ENCODE measurements around the gene HABP2. TPM values are rescaled to one million over a fixed set of nuclear protein-coding genes. Genes with fewer than 3 reads are reported as not detected.

Gene HABP2
- total and polyA plus RNA-seq, 9 of the 15 experiments (the other 6 are each of a cell fraction or from before 2014, with no cell fraction given) = 0.09 TPM; not detected in 8

DNA sequence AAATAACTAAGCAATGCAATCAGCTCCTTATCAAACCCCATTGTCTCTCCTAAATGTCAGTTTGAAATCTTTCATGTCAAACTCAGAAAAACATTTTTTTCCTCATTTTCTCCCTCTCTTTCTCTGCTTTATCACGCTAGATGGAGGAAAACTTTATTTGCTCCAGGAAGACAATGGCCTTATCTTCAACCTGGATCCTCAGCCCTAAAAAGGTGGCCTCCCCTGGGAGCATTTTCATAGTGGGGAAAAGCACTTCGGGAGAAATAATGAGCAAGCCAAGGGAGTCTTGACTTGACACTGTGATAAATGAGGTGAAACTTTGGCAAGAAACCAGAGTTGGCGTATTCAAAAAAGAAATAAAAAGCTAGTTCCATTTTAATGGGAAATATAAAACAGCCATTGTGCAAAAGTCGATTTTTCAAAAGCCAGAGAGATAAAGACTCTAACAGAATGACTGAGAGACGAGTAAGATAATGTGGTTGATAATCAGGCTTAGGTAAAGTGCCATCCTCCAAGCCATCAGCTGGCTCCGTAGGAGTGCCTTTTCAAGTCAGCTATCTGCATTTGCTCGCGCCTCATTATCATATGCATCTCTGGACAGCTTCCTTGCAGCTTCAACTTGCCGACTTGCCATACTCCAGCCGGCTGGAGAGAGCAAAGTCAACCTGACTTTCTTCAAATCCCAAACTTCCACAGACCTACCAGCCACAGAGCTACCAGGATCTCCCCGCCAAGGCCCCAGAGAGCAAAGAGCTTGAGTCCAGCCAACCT, 19.9 kb downstream of the HABP2 start:
- no peak overlapping the region for H3K4me2 ChIP-seq (ENCODE audit: insufficient read depth, low read length)
- no peaks in the 10 kb centered on the region; the same call in 1 of the 2 replicates for H4K20me1 ChIP-seq (replicated peaks; ENCODE audit: control insufficient read depth, insufficient read depth, low read length)
- in situ Hi-C loops (cut with MboI) (no loop called here), intact Hi-C loops (cut with micrococcal nuclease) (no loop called here)
- ATAC-seq = no peak
- TF ChIP-seq, protein P1, sequence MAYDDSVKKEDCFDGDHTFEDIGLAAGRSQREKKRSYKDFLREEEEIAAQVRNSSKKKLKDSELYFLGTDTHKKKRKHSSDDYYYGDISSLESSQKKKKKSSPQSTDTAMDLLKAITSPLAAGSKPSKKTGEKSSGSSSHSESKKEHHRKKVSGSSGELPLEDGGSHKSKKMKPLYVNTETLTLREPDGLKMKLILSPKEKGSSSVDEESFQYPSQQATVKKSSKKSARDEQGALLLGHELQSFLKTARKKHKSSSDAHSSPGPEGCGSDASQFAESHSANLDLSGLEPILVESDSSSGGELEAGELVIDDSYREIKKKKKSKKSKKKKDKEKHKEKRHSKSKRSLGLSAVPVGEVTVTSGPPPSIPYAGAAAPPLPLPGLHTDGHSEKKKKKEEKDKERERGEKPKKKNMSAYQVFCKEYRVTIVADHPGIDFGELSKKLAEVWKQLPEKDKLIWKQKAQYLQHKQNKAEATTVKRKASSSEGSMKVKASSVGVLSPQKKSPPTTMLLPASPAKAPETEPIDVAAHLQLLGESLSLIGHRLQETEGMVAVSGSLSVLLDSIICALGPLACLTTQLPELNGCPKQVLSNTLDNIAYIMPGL (CRISPR knock-in tag; IDR thresholded peaks at IDR 0.05) = no peak
- TF ChIP-seq SETDB1 (IDR thresholded peaks at IDR 0.05; ENCODE audit: low read length) (no peak), PTTG1 (tag; IDR thresholded peaks at IDR 0.05; ENCODE audit: low read depth) (no peak), SREBF2 (CRISPR knock-in tag; IDR thresholded peaks at IDR 0.05) (no peak), SMARCA4 (IDR thresholded peaks at IDR 0.05) (no peak), ZNF695 (CRISPR knock-in tag; IDR thresholded peaks at IDR 0.05) (no peak), DDX20 (tag; IDR thresholded peaks at IDR 0.05; ENCODE audit: low read depth) (no peak), PTBP1 (IDR thresholded peaks at IDR 0.05; ENCODE audit: low read depth, low read length) (no peak), ZEB2 (IDR thresholded peaks at IDR 0.05) (no peak), MAFF (IDR thresholded peaks at IDR 0.05; ENCODE audit: low read length) (no peak), JUNB (CRISPR knock-in tag; conservative IDR thresholded peaks at IDR 0.05) (no peak), ZFP1 (CRISPR knock-in tag; IDR thresholded peaks at IDR 0.05) (no peak), RAD51 (IDR thresholded peaks at IDR 0.05; ENCODE audit: borderline replicate concordance, low read depth) (no peak)
- TF ChIP-seq, protein P2, sequence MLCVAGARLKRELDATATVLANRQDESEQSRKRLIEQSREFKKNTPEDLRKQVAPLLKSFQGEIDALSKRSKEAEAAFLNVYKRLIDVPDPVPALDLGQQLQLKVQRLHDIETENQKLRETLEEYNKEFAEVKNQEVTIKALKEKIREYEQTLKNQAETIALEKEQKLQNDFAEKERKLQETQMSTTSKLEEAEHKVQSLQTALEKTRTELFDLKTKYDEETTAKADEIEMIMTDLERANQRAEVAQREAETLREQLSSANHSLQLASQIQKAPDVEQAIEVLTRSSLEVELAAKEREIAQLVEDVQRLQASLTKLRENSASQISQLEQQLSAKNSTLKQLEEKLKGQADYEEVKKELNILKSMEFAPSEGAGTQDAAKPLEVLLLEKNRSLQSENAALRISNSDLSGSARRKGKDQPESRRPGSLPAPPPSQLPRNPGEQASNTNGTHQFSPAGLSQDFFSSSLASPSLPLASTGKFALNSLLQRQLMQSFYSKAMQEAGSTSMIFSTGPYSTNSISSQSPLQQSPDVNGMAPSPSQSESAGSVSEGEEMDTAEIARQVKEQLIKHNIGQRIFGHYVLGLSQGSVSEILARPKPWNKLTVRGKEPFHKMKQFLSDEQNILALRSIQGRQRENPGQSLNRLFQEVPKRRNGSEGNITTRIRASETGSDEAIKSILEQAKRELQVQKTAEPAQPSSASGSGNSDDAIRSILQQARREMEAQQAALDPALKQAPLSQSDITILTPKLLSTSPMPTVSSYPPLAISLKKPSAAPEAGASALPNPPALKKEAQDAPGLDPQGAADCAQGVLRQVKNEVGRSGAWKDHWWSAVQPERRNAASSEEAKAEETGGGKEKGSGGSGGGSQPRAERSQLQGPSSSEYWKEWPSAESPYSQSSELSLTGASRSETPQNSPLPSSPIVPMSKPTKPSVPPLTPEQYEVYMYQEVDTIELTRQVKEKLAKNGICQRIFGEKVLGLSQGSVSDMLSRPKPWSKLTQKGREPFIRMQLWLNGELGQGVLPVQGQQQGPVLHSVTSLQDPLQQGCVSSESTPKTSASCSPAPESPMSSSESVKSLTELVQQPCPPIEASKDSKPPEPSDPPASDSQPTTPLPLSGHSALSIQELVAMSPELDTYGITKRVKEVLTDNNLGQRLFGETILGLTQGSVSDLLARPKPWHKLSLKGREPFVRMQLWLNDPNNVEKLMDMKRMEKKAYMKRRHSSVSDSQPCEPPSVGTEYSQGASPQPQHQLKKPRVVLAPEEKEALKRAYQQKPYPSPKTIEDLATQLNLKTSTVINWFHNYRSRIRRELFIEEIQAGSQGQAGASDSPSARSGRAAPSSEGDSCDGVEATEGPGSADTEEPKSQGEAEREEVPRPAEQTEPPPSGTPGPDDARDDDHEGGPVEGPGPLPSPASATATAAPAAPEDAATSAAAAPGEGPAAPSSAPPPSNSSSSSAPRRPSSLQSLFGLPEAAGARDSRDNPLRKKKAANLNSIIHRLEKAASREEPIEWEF (CRISPR knock-in tag; IDR thresholded peaks at IDR 0.05) = no peak
- TF ChIP-seq, protein P3, sequence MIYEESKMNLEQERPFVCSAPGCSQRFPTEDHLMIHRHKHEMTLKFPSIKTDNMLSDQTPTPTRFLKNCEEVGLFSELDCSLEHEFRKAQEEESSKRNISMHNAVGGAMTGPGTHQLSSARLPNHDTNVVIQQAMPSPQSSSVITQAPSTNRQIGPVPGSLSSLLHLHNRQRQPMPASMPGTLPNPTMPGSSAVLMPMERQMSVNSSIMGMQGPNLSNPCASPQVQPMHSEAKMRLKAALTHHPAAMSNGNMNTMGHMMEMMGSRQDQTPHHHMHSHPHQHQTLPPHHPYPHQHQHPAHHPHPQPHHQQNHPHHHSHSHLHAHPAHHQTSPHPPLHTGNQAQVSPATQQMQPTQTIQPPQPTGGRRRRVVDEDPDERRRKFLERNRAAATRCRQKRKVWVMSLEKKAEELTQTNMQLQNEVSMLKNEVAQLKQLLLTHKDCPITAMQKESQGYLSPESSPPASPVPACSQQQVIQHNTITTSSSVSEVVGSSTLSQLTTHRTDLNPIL (CRISPR knock-in tag; IDR thresholded peaks at IDR 0.05) = no peak
- no peaks in the 10 kb centered on the region for H3K79me2 ChIP-seq (ENCODE audit: control insufficient read depth, insufficient read depth, low read length)
- no peaks in the 10 kb centered on the region for H3K4me1 ChIP-seq (replicated peaks in 1 of 2; ENCODE audit: control insufficient read depth in 2 of 2, insufficient read depth in 2 of 2, low read length in 2 of 2)
- H3K4me3 ChIP-seq = no peak overlapping the region
- no peaks in the 10 kb centered on the region for H3K36me3 ChIP-seq (ENCODE audit: control insufficient read depth, insufficient read depth, low read length)
- H2AFZ ChIP-seq (ENCODE audit: low read depth, low read length) = no peak overlapping the region
- ChIA-PET POLR2A (interaction anchor here (1.1 kb wide), 1 partner anchor 11 kb away, joined by 4 read pairs; no protein-coding TSS in a partner anchor), CTCF (ENCODE audit: low intra/inter-chr PET ratio) (no interaction called here)
- no peak for FAIRE-seq
- 2% methylated on average over 11 of the region's 11 CpGs for WGBS (ENCODE audit: insufficient coverage, low coverage, missing lambda C conversion rate)
- H3K9me3 ChIP-seq (replicated peaks; ENCODE audit: control insufficient read depth, insufficient read depth, low read depth, low read length) = no peaks in the 10 kb centered on the region
- H3K27ac ChIP-seq (ENCODE audit: extremely low read depth, low read depth, low read length) = no peak overlapping the region
- no TSS peak for BruUV-seq (replicated peaks)
- peaks cover 0 to 18% of the 10 kb centered on the region in 2 experiments; a peak in 2 of 5 replicates for H3K27me3 ChIP-seq (ENCODE audit: control insufficient read depth in 2 of 2, insufficient read depth in 2 of 2, low read length in 2 of 2)
- no peak for DNase-seq (ENCODE audit: extremely low read depth in 1 of 4, low spot score in 3 of 4)
- H3K9ac ChIP-seq (ENCODE audit: insufficient read depth in 1 of 2, low read depth in 2 of 2, low read length in 2 of 2) = no peak overlapping the region
- no peaks in the 10 kb centered on the region for H3K9me1 ChIP-seq (ENCODE audit: control insufficient read depth, insufficient read depth, low read length)
